Panc1 (cell line): Measurements from ENCODE around the gene THSD7B. TPM values are rescaled to one million over a fixed set of nuclear protein-coding genes. Genes with fewer than 3 reads are reported as not detected.

ENCODE experiments used
- ATAC-seq: fragments of 200-7000 bp; cut with Tn5 transposase; 2 replicates; pipeline ENCODE4 v1.9.1; 2020; ENCODE audit warnings: mild to moderate bottlenecking, moderate library complexity
- BruUV-seq: library from RNA; stranded (reverse); fragments of 400-500 nt; replicated peaks from 2 replicates; lab custom pipeline; 2021; lab: Mats Ljungman, UMichigan
- CTCF ChIA-PET: fragments of 300-600 bp; sonication (Branson Sonifier 250); formaldehyde crosslinking; loops from one replicate; lab custom pipeline; 2022; ENCODE audit warnings: antibody characterized with exemption; lab: Charles Lee
- POLR2A ChIA-PET: fragments of 300-600 bp; sonication (Branson Sonifier 250); formaldehyde crosslinking; loops from one replicate; lab custom pipeline; 2022; ENCODE audit warnings: antibody characterized with exemption; lab: Charles Lee
- DNase-seq: peaks from one replicate; pipeline ENCODE4 v3.0.0-alpha.2; 2010; ENCODE audit warnings: low read depth, low spot score
- H3K27ac ChIP-seq: 2 replicates; pipeline ENCODE4 v1.5.1; 2011; ENCODE audit warnings: mild to moderate bottlenecking, low read length, inconsistent platforms
- H3K27me3 ChIP-seq: fragments of 200-500 bp; sonication (Bioruptor generic); 2 replicates; pipeline ENCODE4 v1.6.0; 2014; ENCODE audit warnings: low read length, inconsistent platforms; ENCODE audit not compliant: control insufficient read depth, insufficient read depth
- H3K36me3 ChIP-seq: fragments of 200-500 bp; sonication (Bioruptor generic); 2 replicates; pipeline ENCODE4 v1.5.1; 2014; ENCODE audit warnings: inconsistent platforms, mild to moderate bottlenecking, low read length, moderate library complexity; ENCODE audit not compliant: control insufficient read depth, insufficient read depth
- H3K4me1 ChIP-seq: 2 replicates; pipeline ENCODE4 v1.5.1; 2011; ENCODE audit warnings: inconsistent platforms, mild to moderate bottlenecking, low read length, moderate library complexity; ENCODE audit not compliant: control insufficient read depth, insufficient read depth
- H3K4me3 ChIP-seq, 2 experiments: 2 replicates each; pipeline ENCODE4 v1.5.1; 2011 to 2012; ENCODE audit warnings: low read depth in 2 of 2, low read length in 2 of 2, mild to moderate bottlenecking in 2 of 2, inconsistent platforms in 1 of 2, moderate library complexity in 1 of 2
- H3K9me3 ChIP-seq: fragments of 200-500 bp; sonication (Bioruptor generic); 2 replicates; pipeline ENCODE4 v1.5.1; 2014; ENCODE audit warnings: low read depth, mild to moderate bottlenecking, inconsistent platforms, low read length, moderate library complexity; ENCODE audit not compliant: control insufficient read depth, insufficient read depth
- POLR2AphosphoS5 ChIP-seq: IDR thresholded peaks from 2 replicates; pipeline ENCODE4 v1.6.1; 2012; ENCODE audit warnings: mild to moderate bottlenecking, low read depth, low read length, moderate library complexity
- SIN3A ChIP-seq: IDR thresholded peaks from 2 replicates; pipeline ENCODE4 v1.6.1; 2012; ENCODE audit warnings: low read depth, mild to moderate bottlenecking, low read length, moderate library complexity, borderline replicate concordance; ENCODE audit not compliant: insufficient read depth
- TCF7L2 ChIP-seq: IDR thresholded peaks from 2 replicates; pipeline ENCODE4 v1.6.1; 2011; ENCODE audit warnings: mild to moderate bottlenecking, low read depth, low read length, inconsistent platforms
- in situ Hi-C: cut with HindIII; loops from 2 replicates; pipeline ENCODE4 v1.10.0; 2016; ENCODE audit warnings: low sequenced_read_pairs, low pct_unique_long_range_greater_than_20kb
- intact Hi-C: fragments of 100-400 bp; cut with micrococcal nuclease; formaldehyde crosslinking; loops from one replicate; pipeline ENCODE4 v1.10.0; 2022; ENCODE audit not compliant: unreplicated experiment
- total RNA-seq: library from RNA; stranded (reverse); gene quantifications from one replicate; pipeline ENCODE4 v1.2.1, GENCODE V29; 2021; ENCODE audit not compliant: unreplicated experiment
- TF ChIP-seq, protein P1 (sequence below): fragments of 450-650 bp; IDR thresholded peaks from 2 replicates; pipeline ENCODE4 v1.5.1; 2017; ENCODE audit warnings: mild to moderate bottlenecking
- TF ChIP-seq, protein P2 (sequence below), 2 experiments: IDR thresholded peaks; 2 replicates each; pipeline ENCODE4 v1.6.1; 2011 to 2012; ENCODE audit warnings: low read depth in 2 of 2, control low read depth in 1 of 2, low read length in 1 of 2, mild to moderate bottlenecking in 1 of 2, moderate library complexity in 1 of 2; ENCODE audit not compliant: insufficient read depth in 1 of 2

The THSD7B gene
- total RNA-seq, 1 experiment from 2014 or later: not detected

DNA sequence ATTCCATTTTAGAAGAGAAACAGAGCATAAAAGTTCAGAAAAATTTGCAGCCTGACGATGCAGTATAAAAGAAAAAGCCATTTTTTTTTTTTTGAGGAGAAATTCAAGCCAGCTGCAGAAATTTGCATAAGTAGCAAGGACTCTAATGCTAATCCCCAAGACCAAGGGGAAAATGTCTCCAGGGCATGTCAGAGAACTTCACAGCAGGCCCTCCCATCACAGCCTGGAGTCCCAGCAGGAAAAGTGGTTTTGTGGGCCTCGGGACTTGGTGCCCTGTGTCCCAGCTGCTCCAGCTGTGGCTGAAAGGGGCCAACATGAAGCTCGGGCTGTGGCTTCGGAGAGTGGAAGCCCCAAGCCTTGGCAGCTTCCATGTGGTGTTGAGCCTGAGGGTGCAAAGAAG is 873.6 kb downstream of the THSD7B start:
- no peak for ATAC-seq
- no peak for DNase-seq
- BruUV-seq: no TSS peak
- H3K27me3 ChIP-seq: no peaks in the 10 kb centered on the region
- ChIA-PET POLR2A (no interaction called here), CTCF (no interaction called here)
- H3K27ac ChIP-seq: no peak overlapping the region
- H3K4me1 ChIP-seq: no peaks in the 10 kb centered on the region
- no peaks in the 10 kb centered on the region for H3K9me3 ChIP-seq
- TF ChIP-seq POLR2AphosphoS5: no peak
- TF ChIP-seq SIN3A: no peak
- no peak for TF ChIP-seq TCF7L2
- TF ChIP-seq, protein P1, sequence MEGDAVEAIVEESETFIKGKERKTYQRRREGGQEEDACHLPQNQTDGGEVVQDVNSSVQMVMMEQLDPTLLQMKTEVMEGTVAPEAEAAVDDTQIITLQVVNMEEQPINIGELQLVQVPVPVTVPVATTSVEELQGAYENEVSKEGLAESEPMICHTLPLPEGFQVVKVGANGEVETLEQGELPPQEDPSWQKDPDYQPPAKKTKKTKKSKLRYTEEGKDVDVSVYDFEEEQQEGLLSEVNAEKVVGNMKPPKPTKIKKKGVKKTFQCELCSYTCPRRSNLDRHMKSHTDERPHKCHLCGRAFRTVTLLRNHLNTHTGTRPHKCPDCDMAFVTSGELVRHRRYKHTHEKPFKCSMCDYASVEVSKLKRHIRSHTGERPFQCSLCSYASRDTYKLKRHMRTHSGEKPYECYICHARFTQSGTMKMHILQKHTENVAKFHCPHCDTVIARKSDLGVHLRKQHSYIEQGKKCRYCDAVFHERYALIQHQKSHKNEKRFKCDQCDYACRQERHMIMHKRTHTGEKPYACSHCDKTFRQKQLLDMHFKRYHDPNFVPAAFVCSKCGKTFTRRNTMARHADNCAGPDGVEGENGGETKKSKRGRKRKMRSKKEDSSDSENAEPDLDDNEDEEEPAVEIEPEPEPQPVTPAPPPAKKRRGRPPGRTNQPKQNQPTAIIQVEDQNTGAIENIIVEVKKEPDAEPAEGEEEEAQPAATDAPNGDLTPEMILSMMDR: no peak
- TF ChIP-seq, protein P2, sequence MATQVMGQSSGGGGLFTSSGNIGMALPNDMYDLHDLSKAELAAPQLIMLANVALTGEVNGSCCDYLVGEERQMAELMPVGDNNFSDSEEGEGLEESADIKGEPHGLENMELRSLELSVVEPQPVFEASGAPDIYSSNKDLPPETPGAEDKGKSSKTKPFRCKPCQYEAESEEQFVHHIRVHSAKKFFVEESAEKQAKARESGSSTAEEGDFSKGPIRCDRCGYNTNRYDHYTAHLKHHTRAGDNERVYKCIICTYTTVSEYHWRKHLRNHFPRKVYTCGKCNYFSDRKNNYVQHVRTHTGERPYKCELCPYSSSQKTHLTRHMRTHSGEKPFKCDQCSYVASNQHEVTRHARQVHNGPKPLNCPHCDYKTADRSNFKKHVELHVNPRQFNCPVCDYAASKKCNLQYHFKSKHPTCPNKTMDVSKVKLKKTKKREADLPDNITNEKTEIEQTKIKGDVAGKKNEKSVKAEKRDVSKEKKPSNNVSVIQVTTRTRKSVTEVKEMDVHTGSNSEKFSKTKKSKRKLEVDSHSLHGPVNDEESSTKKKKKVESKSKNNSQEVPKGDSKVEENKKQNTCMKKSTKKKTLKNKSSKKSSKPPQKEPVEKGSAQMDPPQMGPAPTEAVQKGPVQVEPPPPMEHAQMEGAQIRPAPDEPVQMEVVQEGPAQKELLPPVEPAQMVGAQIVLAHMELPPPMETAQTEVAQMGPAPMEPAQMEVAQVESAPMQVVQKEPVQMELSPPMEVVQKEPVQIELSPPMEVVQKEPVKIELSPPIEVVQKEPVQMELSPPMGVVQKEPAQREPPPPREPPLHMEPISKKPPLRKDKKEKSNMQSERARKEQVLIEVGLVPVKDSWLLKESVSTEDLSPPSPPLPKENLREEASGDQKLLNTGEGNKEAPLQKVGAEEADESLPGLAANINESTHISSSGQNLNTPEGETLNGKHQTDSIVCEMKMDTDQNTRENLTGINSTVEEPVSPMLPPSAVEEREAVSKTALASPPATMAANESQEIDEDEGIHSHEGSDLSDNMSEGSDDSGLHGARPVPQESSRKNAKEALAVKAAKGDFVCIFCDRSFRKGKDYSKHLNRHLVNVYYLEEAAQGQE (IDR thresholded peaks at IDR 0.05; ENCODE audit: insufficient read depth in 1 of 2, low read depth in 2 of 2, low read length in 1 of 2): no peak
- in situ Hi-C loops (no loop called here), intact Hi-C loops (no loop called here)
- H3K4me3 ChIP-seq: no peak overlapping the region
- no peaks in the 10 kb centered on the region for H3K36me3 ChIP-seq

DNA sequence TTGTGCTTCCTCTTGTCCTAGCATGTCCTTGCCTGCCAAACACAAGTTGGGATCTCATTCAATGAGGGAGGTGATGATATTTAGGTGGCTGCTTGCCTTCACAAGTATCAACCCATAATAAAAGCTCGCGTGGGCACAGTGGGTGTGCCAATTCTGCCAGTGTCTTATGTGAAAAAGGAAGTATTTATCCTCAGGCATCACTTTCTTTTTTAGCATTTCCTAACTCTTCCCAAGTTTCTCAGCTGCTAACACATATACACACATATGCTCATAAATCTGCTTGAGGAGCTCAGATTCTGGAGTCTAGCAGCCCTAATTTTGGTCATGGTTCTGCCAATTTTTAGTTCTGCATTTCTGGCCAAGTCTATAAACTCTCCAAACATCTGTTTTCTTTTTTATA is 879.4 kb downstream of the THSD7B start:
- H3K9me3 ChIP-seq: no peaks in the 10 kb centered on the region
- no peaks in the 10 kb centered on the region for H3K36me3 ChIP-seq
- ATAC-seq (no peak), DNase-seq (no peak)
- ChIA-PET POLR2A (no interaction called here), CTCF (no interaction called here)
- no peak overlapping the region for H3K27ac ChIP-seq
- no peaks in the 10 kb centered on the region for H3K4me1 ChIP-seq
- intact Hi-C loops (no loop called here), in situ Hi-C loops (no loop called here)
- TF ChIP-seq, protein P1: no peak
- TF ChIP-seq SIN3A: no peak
- H3K27me3 ChIP-seq: no peaks in the 10 kb centered on the region
- BruUV-seq: no TSS peak
- no peak overlapping the region for H3K4me3 ChIP-seq

DNA sequence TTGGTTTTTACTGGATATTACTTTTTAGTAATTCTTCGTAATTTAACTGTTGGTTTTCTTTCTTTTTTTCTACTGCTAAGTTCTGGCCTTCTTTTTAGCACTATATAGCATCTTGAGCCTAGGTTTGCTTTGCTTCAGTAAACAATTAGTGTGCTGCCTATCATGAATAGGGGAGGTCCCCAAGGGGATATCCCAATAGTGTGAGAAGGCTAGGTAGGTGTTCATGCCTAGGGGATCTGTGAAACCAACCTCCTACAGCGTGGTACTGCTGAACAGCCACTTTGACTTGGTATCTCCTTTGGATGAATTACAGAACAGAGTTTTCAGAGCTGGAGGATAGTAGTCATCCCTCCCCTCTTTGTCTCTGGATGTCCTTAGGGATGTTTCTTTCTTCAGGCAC is 888.7 kb downstream of the THSD7B start:
- BruUV-seq: no TSS peak
- ChIA-PET CTCF (no interaction called here), POLR2A (no interaction called here)
- no peaks in the 10 kb centered on the region for H3K27me3 ChIP-seq
- in situ Hi-C loops: no loop called here
- no peak overlapping the region for H3K4me3 ChIP-seq
- H3K27ac ChIP-seq: no peak overlapping the region
- DNase-seq (no peak), ATAC-seq (no peak)
- no peaks in the 10 kb centered on the region for H3K4me1 ChIP-seq
- no peaks in the 10 kb centered on the region; the same call in 1 of the 2 replicates for H3K9me3 ChIP-seq
- TF ChIP-seq POLR2AphosphoS5 (no peak), TCF7L2 (no peak), SIN3A (no peak)
- TF ChIP-seq, protein P1: no peak
- TF ChIP-seq, protein P2 (IDR thresholded peaks at IDR 0.05; ENCODE audit: insufficient read depth in 1 of 2, low read depth in 2 of 2, low read length in 1 of 2): no peak
- no peaks in the 10 kb centered on the region for H3K36me3 ChIP-seq
- intact Hi-C loops: loop anchor here (10.0 kb wide), 1 partner anchor 189 kb away; no protein-coding TSS in a partner anchor
